ENCODE results near the gene SKI. TPM values are rescaled to one million over a fixed set of nuclear protein-coding genes. Genes with fewer than 3 reads are reported as not detected.
A peak's percentile ranks its signal among the peaks of the same experiment; 100 is the strongest.

SKI gene
- total and polyA plus RNA-seq, 9 of the 15 experiments (the other 6 are each of a cell fraction or from before 2014, with no cell fraction given), result 0.10 to 60.5 (median 4.6) TPM

- TF ChIP-seq DEAF1 (CRISPR knock-in tag; IDR thresholded peaks at IDR 0.05), result no peak
- TF ChIP-seq KAT7 (CRISPR knock-in tag; IDR thresholded peaks at IDR 0.05; ENCODE audit: borderline replicate concordance), result no peak
- TF ChIP-seq TRIM28 (IDR thresholded peaks at IDR 0.05), result 0 out of 2 replicates have a peak, but pooled peaks have one; percentile 53
- no peak for TF ChIP-seq ZNF655 (CRISPR knock-in tag; IDR thresholded peaks at IDR 0.05)
- no peak for TF ChIP-seq POU5F1 (IDR thresholded peaks at IDR 0.05; ENCODE audit: borderline replicate concordance, low read depth, low read length, partially characterized antibody)
- TF ChIP-seq ZNF395 (CRISPR knock-in tag; IDR thresholded peaks at IDR 0.05), result no peak; the same call in 1 of the 2 replicates
- TF ChIP-seq FUS (optimal IDR thresholded peaks at IDR 0.05; ENCODE audit: low read depth, low read length), result no peak
- peak; percentile 98 for TF ChIP-seq NCOA1 (IDR thresholded peaks at IDR 0.05; ENCODE audit: low read depth)
- TF ChIP-seq TRIM25 (IDR thresholded peaks at IDR 0.05; ENCODE audit: borderline replicate concordance), result no peak
- no peak for TF ChIP-seq UBTF (IDR thresholded peaks at IDR 0.05; ENCODE audit: borderline replicate concordance in 1 of 2, low read depth in 2 of 2, low read length in 2 of 2)
- TF ChIP-seq ADNP (tag; IDR thresholded peaks at IDR 0.05), result no peak
- TF ChIP-seq CBX8 (IDR thresholded peaks at IDR 0.05; ENCODE audit: borderline replicate concordance, extremely low read depth, low read depth, low read length, poor library complexity, severe bottlenecking), result no peak
- no peak for TF ChIP-seq ZNF77 (CRISPR knock-in tag; IDR thresholded peaks at IDR 0.05)
- peak; percentile 97 for TF ChIP-seq ZBTB12 (CRISPR knock-in tag; IDR thresholded peaks at IDR 0.05)
- no peak for TF ChIP-seq NR3C1 (CRISPR knock-in tag; IDR thresholded peaks at IDR 0.05)
- peak; percentile 60; the same call in 1 of the 2 replicates for TF ChIP-seq ELF4 (CRISPR knock-in tag; IDR thresholded peaks at IDR 0.05)
These were observed 27.6 kb downstream of the SKI start (continued) for GRCh38 chr1:2255420-2256369.

Data from K562 (cell line).